Hepatocyte (in vitro differentiated cells): ENCODE results near the gene NAP1L4. TPM values are rescaled to one million over a fixed set of nuclear protein-coding genes. Genes with fewer than 3 reads are reported as not detected.

Source experiments
- DNase-seq: peaks from one replicate; pipeline ENCODE4 v3.0.0-alpha.2; 2016; ENCODE audit warnings: low spot score
- H2AFZ ChIP-seq: fragments of 200-600 bp; sonication (generic); 2 replicates; pipeline ENCODE4 v1.6.0; 2016; ENCODE audit warnings: antibody characterized with exemption, mild to moderate bottlenecking
- H3K27ac ChIP-seq: fragments of 200-600 bp; sonication (generic); 2 replicates; pipeline ENCODE4 v1.5.1; 2016; ENCODE audit warnings: mild to moderate bottlenecking
- H3K27me3 ChIP-seq: fragments of 200-600 bp; sonication (generic); 2 replicates; pipeline ENCODE4 v1.6.1; 2016
- H3K36me3 ChIP-seq: fragments of 200-600 bp; sonication (generic); replicated peaks from 2 replicates; pipeline ENCODE4 v1.5.1; 2016; ENCODE audit warnings: low read depth; ENCODE audit not compliant: insufficient read depth
- H3K4me1 ChIP-seq: fragments of 200-600 bp; sonication (generic); 2 replicates; pipeline ENCODE4 v1.5.1; 2016; ENCODE audit warnings: mild to moderate bottlenecking, moderate library complexity; ENCODE audit not compliant: insufficient read depth
- H3K4me2 ChIP-seq: fragments of 200-600 bp; sonication (generic); 2 replicates; pipeline ENCODE4 v1.6.0; 2016
- H3K4me3 ChIP-seq: fragments of 200-600 bp; sonication (generic); 2 replicates; pipeline ENCODE4 v1.5.1; 2016; ENCODE audit warnings: mild to moderate bottlenecking
- H3K79me2 ChIP-seq: fragments of 200-600 bp; sonication (generic); 2 replicates; pipeline ENCODE4 v1.6.0; 2017; ENCODE audit warnings: mild to moderate bottlenecking
- H3K9me2 ChIP-seq: fragments of 200-600 bp; sonication (generic); replicated peaks from 2 replicates; pipeline ENCODE4 v1.6.0; 2017; ENCODE audit warnings: mild to moderate bottlenecking; ENCODE audit not compliant: insufficient read depth
- H3K9me3 ChIP-seq: fragments of 200-600 bp; sonication (generic); 2 replicates; pipeline ENCODE4 v1.5.1; 2016; ENCODE audit warnings: low read depth, mild to moderate bottlenecking
- H4K20me1 ChIP-seq: fragments of 200-600 bp; sonication (generic); 2 replicates; pipeline ENCODE4 v1.6.0; 2016; ENCODE audit warnings: mild to moderate bottlenecking; ENCODE audit not compliant: insufficient read depth, poor library complexity, severe bottlenecking
- EZH2 ChIP-seq: fragments of 200-600 bp; sonication (generic); IDR thresholded peaks from 2 replicates; pipeline ENCODE4 v1.6.1; 2016; ENCODE audit warnings: antibody characterized with exemption, mild to moderate bottlenecking, borderline replicate concordance
- EZH2phosphoT487 ChIP-seq: fragments of 200-600 bp; sonication (generic); IDR thresholded peaks from one replicate; pipeline ENCODE4 v1.6.1; 2018; ENCODE audit warnings: antibody characterized with exemption, mild to moderate bottlenecking, low read depth, moderate library complexity; ENCODE audit not compliant: unreplicated experiment, severe bottlenecking
- WGBS: methylation state at CpG from one replicate; pipeline ENCODE4 v1.1.6; 2016; ENCODE audit warnings: low lambda C conversion rate; ENCODE audit errors: missing lambda C conversion rate; 5-methylcytosine and 5-hydroxymethylcytosine counted together
- polyA plus RNA-seq: library from polyadenylated mRNA; unstranded; fragments of >200 nt; fragmentation: Nextera tagmentation; extraction: Ambion mirVana; gene quantifications from 2 replicates; pipeline ENCODE4 v1.2.1, GENCODE V29; 2016
- total RNA-seq: library from RNA; depleted of rRNA; stranded (reverse); fragments of >200 nt; gene quantifications from 2 replicates; pipeline ENCODE4 v1.2.3, GENCODE V29; 2014
- TF ChIP-seq, protein P1 (sequence below): fragments of 200-600 bp; sonication (generic); IDR thresholded peaks from 2 replicates; pipeline ENCODE4 v1.5.1; 2016; ENCODE audit warnings: antibody characterized with exemption, mild to moderate bottlenecking; ENCODE audit not compliant: poor library complexity

NAP1L4 gene
- total and polyA plus RNA-seq, 2 experiments from 2014 or later, result 79.0 to 118 TPM

DNA sequence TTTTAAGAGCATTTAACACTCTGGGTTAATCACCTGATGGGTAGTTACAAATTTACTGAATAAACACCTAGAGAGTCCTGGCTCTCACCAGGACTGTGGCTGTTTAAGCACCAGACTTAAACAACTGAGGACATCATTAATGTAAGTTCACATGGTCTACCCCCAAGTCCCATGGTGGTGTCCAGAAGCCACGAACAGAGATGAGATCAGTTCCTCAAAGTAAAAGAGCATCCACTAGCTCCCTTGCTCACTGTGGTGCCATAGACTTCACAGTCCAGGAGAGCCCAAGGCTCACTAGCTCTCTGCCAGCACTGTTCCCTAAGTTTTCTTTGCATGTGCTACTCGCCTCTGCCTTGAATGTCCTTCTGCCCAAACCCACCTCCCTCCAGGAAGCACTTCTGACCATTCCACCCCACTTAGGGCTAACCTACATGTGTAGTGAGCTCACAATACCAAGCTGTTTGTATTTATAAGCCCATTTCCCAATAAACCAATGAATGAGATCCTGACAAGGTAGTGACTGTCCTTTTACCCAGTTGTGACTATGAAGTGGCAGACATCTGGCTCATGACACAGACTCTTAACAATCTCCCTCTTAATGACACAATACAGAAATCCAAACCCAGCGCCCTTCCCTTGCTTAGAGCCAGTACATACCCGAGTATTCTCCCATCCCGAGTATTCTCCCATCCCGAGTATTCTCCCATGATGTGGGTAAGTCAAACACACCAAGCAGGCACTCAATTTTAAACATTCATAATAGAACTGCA is 15.7 kb downstream of the NAP1L4 start:
- Histone ChIP-seq H3K79me2 (peaks cover 94% of the 10 kb centered on the region), H2AFZ (no peak overlapping the region), H3K4me1 (no peaks in the 10 kb centered on the region), H3K9me2 (no peaks in the 10 kb centered on the region), H3K4me3 (no peak overlapping the region), H3K9me3 (no peaks in the 10 kb centered on the region), H3K36me3 (peaks cover 10% of the 10 kb centered on the region), H3K27me3 (no peaks in the 10 kb centered on the region), H3K27ac (no peak overlapping the region), H4K20me1 (peaks cover 55% of the 10 kb centered on the region), H3K4me2 (no peak overlapping the region)
- TF ChIP-seq, protein P1, sequence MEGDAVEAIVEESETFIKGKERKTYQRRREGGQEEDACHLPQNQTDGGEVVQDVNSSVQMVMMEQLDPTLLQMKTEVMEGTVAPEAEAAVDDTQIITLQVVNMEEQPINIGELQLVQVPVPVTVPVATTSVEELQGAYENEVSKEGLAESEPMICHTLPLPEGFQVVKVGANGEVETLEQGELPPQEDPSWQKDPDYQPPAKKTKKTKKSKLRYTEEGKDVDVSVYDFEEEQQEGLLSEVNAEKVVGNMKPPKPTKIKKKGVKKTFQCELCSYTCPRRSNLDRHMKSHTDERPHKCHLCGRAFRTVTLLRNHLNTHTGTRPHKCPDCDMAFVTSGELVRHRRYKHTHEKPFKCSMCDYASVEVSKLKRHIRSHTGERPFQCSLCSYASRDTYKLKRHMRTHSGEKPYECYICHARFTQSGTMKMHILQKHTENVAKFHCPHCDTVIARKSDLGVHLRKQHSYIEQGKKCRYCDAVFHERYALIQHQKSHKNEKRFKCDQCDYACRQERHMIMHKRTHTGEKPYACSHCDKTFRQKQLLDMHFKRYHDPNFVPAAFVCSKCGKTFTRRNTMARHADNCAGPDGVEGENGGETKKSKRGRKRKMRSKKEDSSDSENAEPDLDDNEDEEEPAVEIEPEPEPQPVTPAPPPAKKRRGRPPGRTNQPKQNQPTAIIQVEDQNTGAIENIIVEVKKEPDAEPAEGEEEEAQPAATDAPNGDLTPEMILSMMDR, result no peak
- TF ChIP-seq EZH2phosphoT487 (no peak), EZH2 (no peak)
- DNase-seq, result no peak
- WGBS, result 94% methylated on average over 6 of the region's 6 CpGs

DNA sequence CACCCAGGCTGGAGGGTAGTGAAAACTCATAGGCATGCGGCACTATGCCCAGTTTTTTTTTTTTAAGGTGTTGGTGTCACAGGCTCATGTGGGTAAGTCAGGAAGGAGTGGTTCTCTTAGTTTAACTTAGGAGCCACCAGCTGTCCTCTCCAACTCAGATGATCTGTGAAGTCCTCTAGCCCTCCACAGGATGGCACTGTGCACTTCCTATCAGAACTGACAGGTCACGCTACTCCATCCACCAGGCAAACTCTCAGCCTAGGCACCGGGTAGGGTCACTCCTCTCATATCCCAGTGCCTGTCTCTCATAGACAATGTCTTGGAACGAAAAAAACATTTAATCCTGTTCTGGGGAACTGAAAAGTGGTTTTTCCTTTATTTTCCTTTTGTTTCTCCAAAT is 16.5 kb downstream of the NAP1L4 start:
- no peaks in the 10 kb centered on the region for H3K27me3 ChIP-seq
- H3K9me2 ChIP-seq, result no peaks in the 10 kb centered on the region
- WGBS, result 90% methylated on average over 4 of the region's 4 CpGs
- H3K4me3 ChIP-seq, result no peak overlapping the region
- no peak overlapping the region for H3K4me2 ChIP-seq
- H3K36me3 ChIP-seq, result peaks cover 10% of the 10 kb centered on the region
- H3K79me2 ChIP-seq, result peaks cover 91% of the 10 kb centered on the region
- no peaks in the 10 kb centered on the region for H3K9me3 ChIP-seq
- H3K4me1 ChIP-seq, result no peaks in the 10 kb centered on the region
- peak; percentile 39 for DNase-seq
- no peak overlapping the region for H3K27ac ChIP-seq
- H2AFZ ChIP-seq, result no peak overlapping the region
- H4K20me1 ChIP-seq, result peaks cover 47% of the 10 kb centered on the region
- TF ChIP-seq EZH2phosphoT487 (no peak), EZH2 (no peak)
- TF ChIP-seq, protein P1, result peak; percentile 44

DNA sequence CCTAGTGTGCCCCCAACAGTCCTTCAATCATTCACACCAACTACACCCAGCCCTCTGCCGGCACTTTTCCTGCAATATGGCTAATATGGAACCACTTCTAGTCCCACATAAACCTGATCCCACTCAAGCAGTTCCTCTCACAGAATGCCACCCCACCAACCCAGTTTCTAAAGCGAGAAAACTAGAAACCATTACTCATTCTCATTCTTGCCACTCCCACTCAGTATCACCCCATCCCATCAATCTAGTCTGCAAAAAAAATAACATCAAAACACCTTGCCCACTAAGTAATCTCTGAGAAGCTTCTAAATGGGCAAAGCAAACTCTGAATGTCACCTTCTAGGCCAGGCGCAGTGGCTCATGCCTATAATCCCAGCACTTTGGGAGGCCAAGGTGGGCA is 17.9 kb downstream of the NAP1L4 start:
- Histone ChIP-seq H3K9me3 (no peaks in the 10 kb centered on the region), H3K4me3 (no peak overlapping the region), H3K27ac (no peak overlapping the region), H3K4me2 (no peak overlapping the region), H2AFZ (no peak overlapping the region), H3K36me3 (peaks cover 10% of the 10 kb centered on the region), H4K20me1 (peaks cover 34% of the 10 kb centered on the region), H3K79me2 (peaks cover 91% of the 10 kb centered on the region), H3K27me3 (no peaks in the 10 kb centered on the region), H3K4me1 (no peaks in the 10 kb centered on the region), H3K9me2 (no peaks in the 10 kb centered on the region)
- 96% methylated on average over 3 of the region's 3 CpGs for whole genome bisulfite sequencing
- no peak for DNase-seq
- TF ChIP-seq, protein P1, result no peak
- no peak for TF ChIP-seq EZH2phosphoT487
- TF ChIP-seq EZH2, result no peak
